Activated naive CD4-positive, alpha-beta T cell treated with anti-CD3 and anti-CD28 coated beads, Interleukin-2, amount 50 U/mL, for 24 hours (primary cell): ENCODE data around the gene L3MBTL1.
A peak's percentile ranks its signal among the peaks of the same experiment; 100 is the strongest.
"Not testable (repeated sequence)": the region's sequence is repeated elsewhere in the genome, so short reads cannot be mapped to it uniquely, and the experiment has no call there.

ENCODE experiments used
- H3K27ac Mint-ChIP-seq: one replicate; pipeline ENCODE4 v1.8.0; 2021; ENCODE audit warnings: mild to moderate bottlenecking, mixed read lengths
- H3K27me3 Mint-ChIP-seq: one replicate; pipeline ENCODE4 v1.8.0; 2021; ENCODE audit warnings: mixed read lengths
- H3K36me3 Mint-ChIP-seq: one replicate; pipeline ENCODE4 v1.8.0; 2021; ENCODE audit warnings: mixed read lengths
- H3K4me1 Mint-ChIP-seq: one replicate; pipeline ENCODE4 v1.8.0; 2021; ENCODE audit warnings: mixed read lengths
- H3K4me3 Mint-ChIP-seq: one replicate; pipeline ENCODE4 v1.8.0; 2021; ENCODE audit warnings: mild to moderate bottlenecking, mixed read lengths
- H3K9me3 Mint-ChIP-seq: one replicate; pipeline ENCODE4 v1.8.0; 2021; ENCODE audit warnings: mixed read lengths

The L3MBTL1 gene

DNA sequence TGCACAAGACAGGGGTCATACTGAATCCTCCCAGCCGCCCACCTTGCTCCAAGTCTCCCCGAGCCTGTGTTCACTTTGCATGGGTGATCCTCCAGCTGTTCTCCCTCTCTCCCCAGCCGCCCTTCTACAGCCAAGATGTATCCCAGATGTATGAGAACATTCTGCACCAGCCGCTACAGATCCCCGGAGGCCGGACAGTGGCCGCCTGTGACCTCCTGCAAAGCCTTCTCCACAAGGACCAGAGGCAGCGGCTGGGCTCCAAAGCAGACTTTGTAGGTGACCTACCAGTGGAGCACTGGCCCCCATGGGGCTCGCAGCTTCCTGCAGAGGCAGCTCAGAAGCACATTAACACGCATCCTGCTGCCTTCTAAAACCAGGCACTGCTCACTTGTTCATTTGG lies 68.6 kb downstream of the L3MBTL1 start:
- H3K27ac Mint-ChIP-seq, result no peak overlapping the region
- no peaks in the 10 kb centered on the region for H3K9me3 Mint-ChIP-seq
- no peaks in the 10 kb centered on the region for H3K36me3 Mint-ChIP-seq
- H3K4me1 Mint-ChIP-seq, result no peaks in the 10 kb centered on the region
- no peak overlapping the region for H3K4me3 Mint-ChIP-seq
- no peaks in the 10 kb centered on the region for H3K27me3 Mint-ChIP-seq

DNA sequence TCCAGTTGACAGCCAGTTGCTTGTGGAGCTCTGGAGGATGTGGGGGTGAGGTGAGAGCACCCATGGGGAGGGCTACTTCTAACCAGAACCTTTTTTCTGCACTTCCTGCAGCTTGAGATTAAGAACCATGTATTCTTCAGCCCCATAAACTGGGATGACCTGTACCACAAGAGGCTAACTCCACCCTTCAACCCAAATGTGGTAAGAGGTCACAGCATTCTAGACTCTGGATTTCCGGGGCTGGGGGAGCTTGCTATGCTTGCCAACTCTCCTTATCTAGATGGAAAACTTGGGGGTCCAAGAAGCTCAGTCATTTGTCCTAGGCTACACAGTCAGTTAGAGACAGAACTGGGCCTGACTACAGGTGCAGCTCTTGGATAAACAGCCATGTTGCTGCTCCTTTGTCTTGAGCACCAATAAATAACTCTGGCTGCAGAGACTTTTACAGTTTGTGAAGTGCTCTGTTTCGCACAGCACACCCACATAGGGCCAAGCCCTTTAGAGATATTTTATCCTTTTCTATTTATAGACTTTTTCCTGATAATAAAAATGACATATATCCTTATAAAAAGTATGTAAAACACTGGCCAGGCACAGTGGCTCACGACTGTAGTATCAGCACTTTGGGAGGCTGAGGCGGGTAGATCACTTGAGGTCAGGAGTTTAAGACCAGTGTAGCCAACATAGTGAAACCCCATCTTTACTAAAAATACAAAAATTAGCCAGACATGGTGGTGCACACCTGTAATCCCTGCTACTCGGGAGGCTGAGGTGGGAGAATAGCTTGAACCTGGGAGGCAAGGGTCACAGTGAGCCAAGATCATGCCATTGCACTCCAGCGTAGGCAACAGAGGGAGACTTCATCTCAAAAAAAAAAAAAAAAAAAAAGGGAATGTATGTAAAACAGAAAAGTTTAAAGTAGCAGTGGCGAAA lies 72.6 kb downstream of the L3MBTL1 start:
- no peaks in the 10 kb centered on the region for H3K9me3 Mint-ChIP-seq

DNA sequence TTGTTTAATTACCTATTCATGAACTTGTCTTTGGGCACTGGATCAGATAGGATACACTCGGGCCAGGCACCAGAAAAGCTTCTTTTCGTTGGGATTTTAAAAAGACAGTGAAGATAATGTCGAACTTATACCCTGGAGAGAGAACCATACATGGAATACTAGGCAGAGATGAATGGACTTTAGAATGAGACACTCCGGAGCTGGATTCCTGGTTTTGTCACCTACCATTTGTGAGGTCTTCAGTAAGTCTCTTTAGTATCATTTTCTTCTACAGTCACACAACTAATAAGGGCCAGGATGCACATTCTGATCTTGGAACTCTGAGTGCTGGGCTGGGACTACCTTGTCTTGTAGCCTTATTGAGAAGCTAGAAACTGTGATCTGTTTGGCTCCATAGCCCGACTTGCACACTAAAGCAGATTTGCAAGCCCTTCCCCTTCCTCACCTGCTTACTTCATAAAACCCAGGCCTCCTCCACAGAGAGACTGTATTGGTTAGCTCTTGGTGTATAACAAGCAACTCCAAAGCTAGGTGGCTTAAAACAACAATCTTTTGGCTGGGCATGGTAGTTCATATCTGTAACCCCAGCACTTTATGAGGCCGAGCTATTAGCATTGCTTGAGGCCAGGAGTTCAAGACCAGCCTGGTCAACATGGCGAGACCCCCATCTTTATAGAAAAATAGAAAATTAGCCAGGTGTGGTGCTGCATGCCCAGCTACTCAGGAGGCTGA lies 75.8 kb downstream of the L3MBTL1 start:
- H3K9me3 Mint-ChIP-seq, result no peaks in the 10 kb centered on the region
- H3K4me1 Mint-ChIP-seq, result no peaks in the 10 kb centered on the region
- H3K36me3 Mint-ChIP-seq, result no peaks in the 10 kb centered on the region
- H3K27ac Mint-ChIP-seq, result no peak overlapping the region
- H3K27me3 Mint-ChIP-seq, result peaks cover 2% of the 10 kb centered on the region
- H3K4me3 Mint-ChIP-seq, result no peak overlapping the region

More for the DNA sequence above, 72.6 kb downstream of the L3MBTL1 start:
- Mint-ChIP-seq H3K4me1 (no peaks in the 10 kb centered on the region), H3K27ac (no peak overlapping the region), H3K36me3 (no peaks in the 10 kb centered on the region), H3K4me3 (no peak overlapping the region), H3K27me3 (no peaks in the 10 kb centered on the region)

DNA sequence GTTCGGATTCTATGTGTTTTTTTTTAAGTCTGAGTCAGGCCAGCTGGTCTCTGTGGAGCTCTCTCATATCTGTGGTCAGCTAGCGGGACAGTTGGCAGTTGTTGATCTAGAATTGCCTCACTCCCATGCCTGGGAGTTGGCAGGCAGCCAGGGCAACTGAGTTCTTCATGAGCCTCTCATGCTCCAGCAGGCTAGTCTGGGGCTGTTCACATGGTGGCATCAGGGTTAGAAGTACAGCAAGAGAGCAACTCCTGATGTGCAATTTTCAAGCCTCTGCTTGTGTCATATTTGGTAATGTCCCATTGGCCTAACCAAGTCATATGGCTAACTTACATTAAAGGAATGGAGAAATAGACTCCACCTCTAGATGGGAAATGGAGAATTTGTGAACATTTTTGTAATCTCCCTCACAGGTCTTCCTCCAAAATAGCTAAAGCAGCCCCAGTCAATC lies 76.5 kb downstream of the L3MBTL1 start:
- H3K4me1 Mint-ChIP-seq, result no peaks in the 10 kb centered on the region
- peaks cover 2% of the 10 kb centered on the region for H3K27me3 Mint-ChIP-seq
- no peaks in the 10 kb centered on the region for H3K9me3 Mint-ChIP-seq
- no peaks in the 10 kb centered on the region for H3K36me3 Mint-ChIP-seq
- no peak overlapping the region for H3K27ac Mint-ChIP-seq
- H3K4me3 Mint-ChIP-seq, result no peak overlapping the region

DNA sequence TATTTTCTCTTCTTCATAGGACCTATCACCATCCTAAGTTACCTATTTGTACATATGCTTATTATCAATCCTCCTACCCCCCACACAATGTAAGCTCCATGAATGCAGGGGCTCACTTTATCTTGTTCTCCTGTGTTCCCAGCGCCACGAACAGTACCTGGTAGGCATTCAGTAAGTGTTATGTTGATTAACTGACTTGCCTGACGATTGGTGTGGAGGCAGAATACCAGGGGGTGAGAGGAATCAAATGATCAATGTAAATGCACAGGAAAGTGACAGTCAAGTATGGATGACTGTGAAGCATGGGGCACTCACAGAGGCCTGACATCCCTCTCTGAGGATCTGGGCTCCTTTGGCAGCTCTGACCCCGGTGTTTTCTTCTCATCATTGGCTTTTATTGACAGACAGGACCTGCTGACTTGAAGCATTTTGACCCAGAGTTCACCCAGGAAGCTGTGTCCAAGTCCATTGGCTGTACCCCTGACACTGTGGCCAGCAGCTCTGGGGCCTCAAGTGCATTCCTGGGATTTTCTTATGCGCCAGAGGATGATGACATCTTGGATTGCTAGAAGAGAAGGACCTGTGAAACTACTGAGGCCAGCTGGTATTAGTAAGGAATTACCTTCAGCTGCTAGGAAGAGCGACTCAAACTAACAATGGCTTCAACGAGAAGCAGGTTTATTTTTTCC lies 77.1 kb downstream of the L3MBTL1 start:
- no peaks in the 10 kb centered on the region for H3K36me3 Mint-ChIP-seq
- H3K27ac Mint-ChIP-seq, result no peak overlapping the region
- no peak overlapping the region for H3K4me3 Mint-ChIP-seq
- peaks cover under 1% of the 10 kb centered on the region for H3K4me1 Mint-ChIP-seq
- H3K27me3 Mint-ChIP-seq, result peaks cover 2% of the 10 kb centered on the region
- H3K9me3 Mint-ChIP-seq, result no peaks in the 10 kb centered on the region

DNA sequence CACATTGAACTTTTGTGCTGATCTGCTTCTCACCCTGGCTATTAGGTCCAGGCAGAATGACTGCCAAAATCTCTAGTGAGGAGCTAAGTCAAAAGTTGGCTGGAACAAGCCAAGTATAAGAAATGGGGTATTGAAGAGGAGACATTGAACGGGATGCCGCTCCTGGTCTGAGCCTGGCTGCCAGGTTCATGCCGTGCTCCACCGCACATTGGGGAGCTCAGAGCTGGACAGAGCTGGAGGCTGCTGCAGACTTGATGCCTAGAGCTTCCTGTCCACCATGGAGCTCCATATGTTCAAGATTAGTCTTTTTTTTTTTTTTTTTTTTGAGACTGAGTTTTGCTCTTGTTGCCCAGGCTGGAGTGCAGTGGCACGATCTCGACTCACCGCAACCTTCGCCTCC lies 79.1 kb downstream of the L3MBTL1 start:
- Mint-ChIP-seq H3K27me3 (peaks cover 2% of the 10 kb centered on the region), H3K36me3 (no peaks in the 10 kb centered on the region), H3K4me1 (peaks cover 15% of the 10 kb centered on the region)

DNA sequence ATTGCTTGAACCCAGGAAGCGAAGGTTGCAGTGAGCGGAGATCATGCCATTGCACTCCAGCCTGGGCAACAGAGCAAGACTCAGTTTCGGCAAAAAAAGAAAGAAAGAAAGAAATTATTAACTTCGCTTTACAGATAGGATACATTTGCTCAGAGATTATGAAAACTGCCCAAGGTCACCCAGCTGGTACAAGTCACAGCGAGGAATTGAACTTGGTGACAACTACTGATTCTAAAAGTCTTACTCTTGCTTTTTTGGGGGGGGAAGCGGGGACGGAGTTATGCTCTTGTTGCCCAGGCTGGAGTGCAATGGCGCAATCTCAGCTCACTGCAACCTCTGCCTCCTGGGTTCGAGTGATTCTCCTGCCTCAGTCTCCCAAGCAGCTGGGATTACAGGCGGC lies 81.0 kb downstream of the L3MBTL1 start:
- peaks cover 22% of the 10 kb centered on the region for H3K4me1 Mint-ChIP-seq
- H3K9me3 Mint-ChIP-seq, H3K27me3 Mint-ChIP-seq, H3K27ac Mint-ChIP-seq, H3K4me3 Mint-ChIP-seq, H3K36me3 Mint-ChIP-seq: not testable (repeated sequence)

More for the DNA sequence above, 79.1 kb downstream of the L3MBTL1 start:
- no peak overlapping the region for H3K4me3 Mint-ChIP-seq
- no peaks in the 10 kb centered on the region for H3K9me3 Mint-ChIP-seq
- H3K27ac Mint-ChIP-seq, result no peak overlapping the region

DNA sequence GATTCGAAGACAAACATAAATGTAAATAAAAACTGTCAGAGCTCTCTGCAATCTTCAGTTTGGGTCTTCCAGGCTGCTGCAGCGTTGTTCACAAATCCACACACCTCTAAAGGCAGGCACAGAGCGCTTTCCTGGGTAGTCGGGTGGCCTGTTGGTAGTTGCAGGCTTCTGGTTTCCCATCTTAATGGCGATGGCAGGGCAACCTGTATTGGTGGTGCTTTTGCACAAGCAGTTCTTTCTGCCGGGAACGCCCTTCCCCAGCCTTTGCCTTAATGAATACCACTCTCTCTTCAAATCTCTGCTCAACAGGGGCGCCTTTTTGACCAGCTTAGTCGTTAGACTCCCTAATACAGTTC lies 82.5 kb downstream of the L3MBTL1 start:
- Mint-ChIP-seq H3K9me3 (no peaks in the 10 kb centered on the region), H3K27ac (peak overlapping the region; percentile 91), H3K36me3 (peaks cover 5% of the 10 kb centered on the region), H3K27me3 (peaks cover 2% of the 10 kb centered on the region), H3K4me3 (peak overlapping the region; percentile 89), H3K4me1 (peaks cover 22% of the 10 kb centered on the region)

DNA sequence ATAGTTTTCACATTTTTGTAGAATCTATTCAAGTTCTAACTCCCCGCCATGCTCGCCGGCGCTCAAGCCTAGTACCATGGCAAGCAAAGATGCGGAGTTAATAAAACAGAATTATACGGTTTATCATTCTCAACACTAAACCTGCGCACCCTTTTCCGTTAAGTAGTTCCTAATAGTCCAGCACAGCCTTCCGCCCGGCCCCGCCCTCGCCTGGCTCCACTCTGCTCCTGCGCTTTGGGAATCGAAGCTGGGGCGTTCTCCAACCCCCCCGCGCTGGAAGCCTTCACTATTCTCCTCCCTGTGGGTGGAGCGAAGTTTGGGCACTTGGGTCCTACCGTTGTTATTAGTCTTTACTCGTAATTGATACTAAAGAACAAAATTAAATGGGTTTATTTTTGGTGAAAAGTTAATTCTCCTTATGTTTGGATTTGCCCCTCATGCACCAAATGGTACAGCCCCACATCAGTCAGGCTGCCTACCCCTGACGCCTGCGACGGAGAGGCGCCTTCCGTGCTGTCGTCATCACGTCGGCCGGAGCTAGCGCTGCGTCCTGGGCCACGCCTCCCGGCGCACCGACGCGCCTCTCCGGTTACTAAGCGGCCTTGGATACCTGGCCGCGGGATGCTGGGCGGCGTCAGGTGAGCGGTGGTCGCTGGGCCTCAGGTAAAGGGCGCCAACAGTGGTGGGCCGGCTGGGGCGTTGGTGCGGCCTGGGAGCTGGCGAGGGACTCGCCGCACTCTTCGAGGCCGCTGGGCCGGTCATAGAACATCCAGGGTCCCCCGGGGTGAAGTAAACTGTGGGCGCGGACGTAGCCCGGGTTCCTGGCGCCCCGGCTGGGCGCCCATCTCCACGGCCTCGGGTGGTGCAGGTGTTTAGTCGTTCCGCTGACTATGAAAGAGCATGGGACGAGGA lies 83.2 kb downstream of the L3MBTL1 start, which contains the start of gene IFT52:
IFT52 (plus strand) TSS at position 546 of the 912 bp plus-strand sequence. CDS start 3,762 bp downstream, outside the sequence.
- no peaks in the 10 kb centered on the region for H3K9me3 Mint-ChIP-seq
- H3K4me1 Mint-ChIP-seq, result peaks cover 22% of the 10 kb centered on the region
- H3K4me3 Mint-ChIP-seq, result peak within 1 kb of the TSS; percentile 89
- peak within 1 kb of the TSS; percentile 91 for H3K27ac Mint-ChIP-seq
- H3K36me3 Mint-ChIP-seq, result peaks cover 5% of the 10 kb centered on the region
- H3K27me3 Mint-ChIP-seq, result peaks cover 2% of the 10 kb centered on the region
